ENCODE data around the gene OPN1MW2. TPM values are rescaled to one million over a fixed set of nuclear protein-coding genes. Genes with fewer than 3 reads are reported as not detected.
"Not testable (repeated sequence)": the region's sequence is repeated elsewhere in the genome, so short reads cannot be mapped to it uniquely, and the experiment has no call there.

The OPN1MW2 gene
- total RNA-seq, 1 experiment from 2014 or later: not detected

- DNase-seq (ENCODE audit: low read depth): not testable (repeated sequence)
Observed at GRCh38 chrX:154269245-154269644, 49.7 kb downstream of the OPN1MW2 start.

Other genes starting within 250 kb of the OPN1MW2 start
- 36.8 and 37.4 TPM in 2 replicates for gene HCFC1, start 247.9 kb upstream of the OPN1MW2 start, total RNA-seq (2014; rRNA removed)
- 8.9 and 9.0 TPM in 2 replicates for gene TMEM187, start 247.0 kb upstream of the OPN1MW2 start, total RNA-seq (2014; rRNA removed)
- gene IRAK1, start 199.9 kb upstream of the OPN1MW2 start, total RNA-seq (2014; rRNA removed): 135 and 149 TPM in 2 replicates
- 23.8 and 23.9 TPM in 2 replicates for gene MECP2, start 122.0 kb upstream of the OPN1MW2 start, total RNA-seq (2014; rRNA removed)
- gene OPN1LW, start 75.5 kb upstream of the OPN1MW2 start, total RNA-seq (2014; rRNA removed): not detected in 2 replicates
- gene OPN1MW, start 37.2 kb upstream of the OPN1MW2 start, total RNA-seq (2014; rRNA removed): not detected in 2 replicates
- not detected in 2 replicates for gene OPN1MW3, start 37.8 kb downstream of the OPN1MW2 start, total RNA-seq (2014; rRNA removed)
- gene TEX28, start 75.4 kb downstream of the OPN1MW2 start, total RNA-seq (2014; rRNA removed): not detected in 2 replicates
- gene TKTL1, start 76.0 kb downstream of the OPN1MW2 start, total RNA-seq (2014; rRNA removed): not detected in 2 replicates
- gene FLNA, start 154.9 kb downstream of the OPN1MW2 start, total RNA-seq (2014; rRNA removed): 1,374 and 1,654 TPM in 2 replicates
- gene EMD, start 159.5 kb downstream of the OPN1MW2 start, total RNA-seq (2014; rRNA removed): 67.0 and 77.3 TPM in 2 replicates
- gene RPL10, start 178.6 kb downstream of the OPN1MW2 start, total RNA-seq (2014; rRNA removed): 2,668 and 4,535 TPM in 2 replicates
- 96.6 and 104 TPM in 2 replicates for gene DNASE1L1, start 189.5 kb downstream of the OPN1MW2 start, total RNA-seq (2014; rRNA removed)
- gene TAFAZZIN, start 191.8 kb downstream of the OPN1MW2 start, total RNA-seq (2014; rRNA removed): 28.2 and 159 TPM in 2 replicates
- gene ATP6AP1, start 208.9 kb downstream of the OPN1MW2 start, total RNA-seq (2014; rRNA removed): 48.9 and 50.6 TPM in 2 replicates
- 190 and 218 TPM in 2 replicates for gene GDI1, start 217.4 kb downstream of the OPN1MW2 start, total RNA-seq (2014; rRNA removed)
- gene FAM50A, start 224.4 kb downstream of the OPN1MW2 start, total RNA-seq (2014; rRNA removed): 68.0 and 95.9 TPM in 2 replicates
- gene PLXNA3, start 238.5 kb downstream of the OPN1MW2 start, total RNA-seq (2014; rRNA removed): 7.5 and 9.6 TPM in 2 replicates

Data from LHCN-M2 (cell line).